HG02763 (cell line): ENCODE data around the gene VWA5A.
"Not testable (repeated sequence)": the region's sequence is repeated elsewhere in the genome, so short reads cannot be mapped to it uniquely, and the experiment has no call there.

Source experiments
- ATAC-seq: cut with Tn5 transposase; IDR thresholded peaks from one replicate; pipeline ENCODE4 v1.9.1; 2021; ENCODE audit warnings: mild to moderate bottlenecking, moderate library complexity; ENCODE audit not compliant: unreplicated experiment

The VWA5A gene

GRCh38 chr11:124090996-124091395, 24.3 kb upstream of the VWA5A start:
- no peak for ATAC-seq

GRCh38 chr11:124093330-124093729, 21.9 kb upstream of the VWA5A start:
- no peak for ATAC-seq

GRCh38 chr11:124094731-124095130, 20.5 kb upstream of the VWA5A start:
- no peak for ATAC-seq

GRCh38 chr11:124096364-124096763, 18.9 kb upstream of the VWA5A start:
- ATAC-seq, result no peak

GRCh38 chr11:124098141-124098540, 17.1 kb upstream of the VWA5A start:
- ATAC-seq, result no peak

GRCh38 chr11:124101737-124102136, 13.5 kb upstream of the VWA5A start:
- no peak for ATAC-seq

- ATAC-seq, result no peak
These were observed 7.1 kb upstream of the VWA5A start for GRCh38 chr11:124108156-124108555.

- ATAC-seq, result no peak
These were observed 5.9 kb upstream of the VWA5A start for GRCh38 chr11:124109377-124109776.

GRCh38 chr11:124110201-124110600, 5.0 kb upstream of the VWA5A start:
- ATAC-seq, result no peak

- no peak for ATAC-seq
These were observed 1.4 kb upstream of the VWA5A start for GRCh38 chr11:124113890-124114289.

- ATAC-seq, result no peak
These were observed 749 bp downstream of the VWA5A start for GRCh38 chr11:124115782-124116616.

- no peak for ATAC-seq
These were observed 3.9 kb downstream of the VWA5A start for GRCh38 chr11:124119103-124119502.

- no peak for ATAC-seq
These were observed 5.6 kb downstream of the VWA5A start for GRCh38 chr11:124120891-124121290.

GRCh38 chr11:124122123-124122522, 6.9 kb downstream of the VWA5A start:
- ATAC-seq, result no peak

GRCh38 chr11:124123622-124124021, 8.4 kb downstream of the VWA5A start:
- no peak for ATAC-seq

- not testable (repeated sequence) for ATAC-seq
These were observed 11.9 kb downstream of the VWA5A start for GRCh38 chr11:124127134-124127533.

- no peak for ATAC-seq
These were observed 27.8 kb downstream of the VWA5A start for GRCh38 chr11:124143034-124143433.

- ATAC-seq, result no peak
These were observed 32.7 kb downstream of the VWA5A start for GRCh38 chr11:124147951-124148350.

GRCh38 chr11:124150684-124151083, 35.4 kb downstream of the VWA5A start:
- ATAC-seq, result no peak

GRCh38 chr11:124152770-124153407, 37.6 kb downstream of the VWA5A start:
- ATAC-seq, result no peak

- ATAC-seq, result no peak
These were observed 38.6 kb downstream of the VWA5A start for GRCh38 chr11:124153821-124154220.

GRCh38 chr11:124159481-124159880, 44.2 kb downstream of the VWA5A start:
- ATAC-seq, result no peak
